Activated gamma-delta T cell (primary cell): Measurements from ENCODE around the gene TRAPPC10.
"Not testable (repeated sequence)": the region's sequence is repeated elsewhere in the genome, so short reads cannot be mapped to it uniquely, and the experiment has no call there.

Source experiments
- DNase-seq: peaks from one replicate; lab custom pipeline; 2025; lab: John Stamatoyannopoulos, UW

The TRAPPC10 gene

GRCh38 chr21:44089001-44089911 lies 77.1 kb downstream of the TRAPPC10 start:
- DNase-seq: no peak

- no peak for DNase-seq
These were observed 78.2 kb downstream of the TRAPPC10 start for GRCh38 chr21:44090325-44090724.

GRCh38 chr21:44092211-44092610 lies 80.1 kb downstream of the TRAPPC10 start:
- DNase-seq: no peak

GRCh38 chr21:44093761-44094160 lies 81.7 kb downstream of the TRAPPC10 start:
- no peak for DNase-seq

GRCh38 chr21:44094832-44095231 lies 82.7 kb downstream of the TRAPPC10 start:
- DNase-seq: no peak

- not testable (repeated sequence) for DNase-seq
These were observed 86.4 kb downstream of the TRAPPC10 start for GRCh38 chr21:44098507-44098906.

- DNase-seq: not testable (repeated sequence)
These were observed 86.9 kb downstream of the TRAPPC10 start for GRCh38 chr21:44098964-44099363.

- not testable (repeated sequence) for DNase-seq
These were observed 95.0 kb downstream of the TRAPPC10 start, which contains the start of gene PWP2 for GRCh38 chr21:44107026-44107501. Gene PWP2 (plus strand): TSS chr21:44107399. CDS start chr21:44107417, 18 bp downstream.

- not testable (repeated sequence) for DNase-seq
These were observed 95.5 kb downstream of the TRAPPC10 start for GRCh38 chr21:44107589-44107988.

- DNase-seq: not testable (repeated sequence)
These were observed 101.7 kb downstream of the TRAPPC10 start for GRCh38 chr21:44113702-44114371.

- DNase-seq: not testable (repeated sequence)
These were observed 110.0 kb downstream of the TRAPPC10 start for GRCh38 chr21:44122131-44122530.

- DNase-seq: not testable (repeated sequence)
These were observed 115.7 kb downstream of the TRAPPC10 start for GRCh38 chr21:44127827-44128226.

- DNase-seq: not testable (repeated sequence)
These were observed 121.6 kb downstream of the TRAPPC10 start for GRCh38 chr21:44133715-44134057.

- not testable (repeated sequence) for DNase-seq
These were observed 122.6 kb downstream of the TRAPPC10 start for GRCh38 chr21:44134732-44135131.

GRCh38 chr21:44138039-44138438 lies 125.9 kb downstream of the TRAPPC10 start:
- not testable (repeated sequence) for DNase-seq

- DNase-seq: not testable (repeated sequence)
These were observed 127.9 kb downstream of the TRAPPC10 start for GRCh38 chr21:44139787-44140551.

GRCh38 chr21:44140552-44140932 lies 128.4 kb downstream of the TRAPPC10 start:
- not testable (repeated sequence) for DNase-seq

- DNase-seq: not testable (repeated sequence)
These were observed 130.4 kb downstream of the TRAPPC10 start for GRCh38 chr21:44142470-44142869.

GRCh38 chr21:44143380-44143779 lies 131.3 kb downstream of the TRAPPC10 start:
- DNase-seq: not testable (repeated sequence)

- not testable (repeated sequence) for DNase-seq
These were observed 131.9 kb downstream of the TRAPPC10 start for GRCh38 chr21:44143996-44144395.

- DNase-seq: not testable (repeated sequence)
These were observed 132.9 kb downstream of the TRAPPC10 start for GRCh38 chr21:44144784-44145602.
